ENCODE data around the gene CD200.

DNA sequence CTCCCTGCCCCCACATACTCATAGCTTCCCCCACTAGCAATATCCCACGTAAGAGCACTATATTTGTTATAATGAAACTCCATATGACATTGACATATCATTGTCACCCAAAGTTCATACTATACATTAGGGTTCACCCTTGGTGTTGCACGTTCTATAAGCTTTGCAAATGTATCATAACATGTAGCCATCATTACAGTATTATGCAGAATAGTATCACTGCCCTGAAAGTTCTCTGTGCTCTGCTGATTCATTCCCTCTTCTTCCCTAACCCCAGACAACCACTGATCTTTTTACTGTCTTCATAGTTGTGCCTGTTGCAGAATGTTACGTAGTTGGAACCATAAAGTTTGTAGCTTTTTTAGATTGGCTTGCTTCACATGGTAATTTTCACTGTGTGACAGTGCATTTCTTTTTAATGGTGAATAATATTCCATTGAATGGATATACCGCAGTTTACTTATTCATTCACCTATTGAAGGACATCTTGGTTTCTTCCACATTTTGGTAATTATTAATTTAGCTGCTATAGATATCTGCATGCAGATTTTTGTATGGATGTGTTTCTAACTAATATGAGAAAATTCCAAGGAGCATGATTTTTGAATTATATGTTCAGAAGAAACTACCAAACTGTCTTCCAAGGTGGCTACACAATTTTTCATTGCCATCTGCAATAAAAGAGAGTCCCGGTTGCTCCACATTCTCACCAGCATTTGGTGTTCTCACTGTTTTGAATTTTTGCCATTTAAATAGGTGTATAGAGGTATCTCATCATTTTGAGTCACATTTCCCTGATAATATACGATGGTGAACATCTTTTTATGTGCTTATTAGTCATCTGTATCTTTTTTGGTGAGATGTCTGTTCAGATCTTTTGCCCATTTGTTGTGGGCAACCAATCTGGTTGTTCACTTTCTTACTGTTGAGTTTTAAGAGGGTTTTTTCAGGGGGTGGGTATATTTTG, 59.7 kb downstream of the CD200 start:
- TF ChIP-seq CTCF (IDR thresholded peaks at IDR 0.05) (no peak), POLR2A (IDR thresholded peaks at IDR 0.05) (no peak)

Data from heart left ventricle (tissue), 13 donors.